LNCAP (cell line): Measurements from ENCODE around the gene MORC2.

ENCODE experiments used
- TF ChIP-seq, protein P1 (sequence below): fragments of 450-650 bp; IDR thresholded peaks from 2 replicates; pipeline ENCODE4 v1.5.1; 2017; ENCODE audit warnings: mild to moderate bottlenecking

Gene MORC2

DNA sequence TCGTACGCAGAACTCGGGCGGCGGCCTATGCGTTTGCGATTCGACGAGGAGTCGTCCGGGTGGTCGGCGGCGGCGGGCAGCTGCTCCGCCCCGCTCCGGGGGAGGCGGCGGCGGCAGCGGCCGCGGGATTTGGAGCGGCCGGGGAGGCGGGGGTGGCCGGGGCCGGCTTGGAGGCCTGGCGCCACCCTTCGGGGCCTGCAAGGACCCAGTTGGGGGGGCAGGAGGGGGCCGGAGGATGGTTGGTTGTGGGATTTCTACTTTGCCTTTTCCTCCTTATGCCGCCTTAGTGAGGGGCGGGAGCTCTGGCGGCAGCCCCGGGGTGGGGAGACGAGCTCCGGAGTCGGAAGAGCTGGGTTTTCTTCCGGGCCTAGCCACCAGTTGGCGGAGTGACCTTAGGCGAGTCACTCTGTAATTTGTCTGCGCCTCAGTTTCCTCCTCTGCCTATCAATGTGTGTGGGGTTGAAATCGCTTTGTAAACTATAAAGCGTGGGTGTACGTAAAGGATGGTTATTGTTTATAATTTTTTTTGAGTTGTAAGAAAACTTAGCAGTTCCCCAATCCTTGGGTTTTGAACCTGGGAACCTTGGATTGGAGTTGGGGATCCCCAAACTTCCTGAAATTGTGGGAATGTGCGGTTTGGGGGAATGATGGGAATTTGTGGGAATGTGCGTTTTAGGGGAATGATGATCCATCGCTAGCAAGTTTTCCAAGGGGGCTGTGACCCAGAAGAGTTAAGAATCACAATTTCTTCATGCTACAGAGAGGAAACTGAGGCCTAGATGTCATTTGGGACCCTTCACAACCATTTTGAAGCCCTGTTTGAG, 1.2 kb upstream of the MORC2 start:
- TF ChIP-seq, protein P1, sequence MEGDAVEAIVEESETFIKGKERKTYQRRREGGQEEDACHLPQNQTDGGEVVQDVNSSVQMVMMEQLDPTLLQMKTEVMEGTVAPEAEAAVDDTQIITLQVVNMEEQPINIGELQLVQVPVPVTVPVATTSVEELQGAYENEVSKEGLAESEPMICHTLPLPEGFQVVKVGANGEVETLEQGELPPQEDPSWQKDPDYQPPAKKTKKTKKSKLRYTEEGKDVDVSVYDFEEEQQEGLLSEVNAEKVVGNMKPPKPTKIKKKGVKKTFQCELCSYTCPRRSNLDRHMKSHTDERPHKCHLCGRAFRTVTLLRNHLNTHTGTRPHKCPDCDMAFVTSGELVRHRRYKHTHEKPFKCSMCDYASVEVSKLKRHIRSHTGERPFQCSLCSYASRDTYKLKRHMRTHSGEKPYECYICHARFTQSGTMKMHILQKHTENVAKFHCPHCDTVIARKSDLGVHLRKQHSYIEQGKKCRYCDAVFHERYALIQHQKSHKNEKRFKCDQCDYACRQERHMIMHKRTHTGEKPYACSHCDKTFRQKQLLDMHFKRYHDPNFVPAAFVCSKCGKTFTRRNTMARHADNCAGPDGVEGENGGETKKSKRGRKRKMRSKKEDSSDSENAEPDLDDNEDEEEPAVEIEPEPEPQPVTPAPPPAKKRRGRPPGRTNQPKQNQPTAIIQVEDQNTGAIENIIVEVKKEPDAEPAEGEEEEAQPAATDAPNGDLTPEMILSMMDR: no peak

DNA sequence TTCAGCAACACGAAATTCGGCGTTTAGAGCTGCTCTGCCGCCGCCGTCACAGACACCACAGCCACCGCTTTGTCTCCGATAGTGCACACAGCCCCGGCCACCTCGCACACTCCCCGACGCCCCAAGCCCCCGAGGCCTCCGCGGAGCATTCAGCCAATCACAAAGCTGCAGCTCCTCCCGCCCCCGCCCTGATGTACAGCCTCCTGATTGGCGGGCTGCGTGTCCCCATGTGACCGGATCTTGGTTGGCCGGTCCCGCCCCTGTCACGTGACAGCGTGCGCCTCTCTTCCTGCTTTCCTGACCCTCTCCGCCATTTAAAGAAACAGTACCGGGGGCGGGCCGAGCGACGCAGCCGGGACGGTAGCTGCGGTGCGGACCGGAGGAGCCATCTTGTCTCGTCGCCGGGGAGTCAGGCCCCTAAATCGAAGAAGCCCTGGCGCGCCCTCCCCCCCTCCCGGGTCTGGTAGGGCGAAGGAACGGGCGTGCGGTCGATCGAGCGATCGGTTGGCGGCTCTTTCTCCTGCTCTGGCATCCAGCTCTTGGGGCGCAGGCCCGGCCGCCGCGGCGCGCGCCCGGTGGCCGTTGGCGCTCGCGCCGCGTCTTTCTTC, 454 bp upstream of the MORC2 start, which contains the start of gene TUG1:
TSS of gene TUG1 (plus strand) at position 342 of the 608 bp plus-strand sequence.
- TF ChIP-seq, protein P1: no peak

DNA sequence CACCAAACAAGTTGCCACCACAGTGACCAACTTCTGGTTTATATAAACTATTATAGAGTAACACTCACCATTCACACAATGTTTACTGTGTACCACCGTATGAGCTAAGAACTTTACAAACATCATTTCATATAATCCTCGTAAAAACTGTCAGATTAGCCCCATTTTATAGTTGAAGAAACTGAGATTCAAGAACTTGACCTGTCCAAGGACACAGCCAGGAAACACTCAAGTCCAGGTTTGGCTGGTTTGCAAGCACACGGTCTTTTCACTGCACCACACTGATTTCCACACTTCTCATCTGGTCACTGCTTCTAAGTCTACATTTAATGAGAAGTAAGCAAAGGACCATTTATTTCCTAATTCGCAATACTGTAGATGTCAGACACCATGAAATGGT, 3.7 kb downstream of the MORC2 start:
- TF ChIP-seq, protein P1: no peak

DNA sequence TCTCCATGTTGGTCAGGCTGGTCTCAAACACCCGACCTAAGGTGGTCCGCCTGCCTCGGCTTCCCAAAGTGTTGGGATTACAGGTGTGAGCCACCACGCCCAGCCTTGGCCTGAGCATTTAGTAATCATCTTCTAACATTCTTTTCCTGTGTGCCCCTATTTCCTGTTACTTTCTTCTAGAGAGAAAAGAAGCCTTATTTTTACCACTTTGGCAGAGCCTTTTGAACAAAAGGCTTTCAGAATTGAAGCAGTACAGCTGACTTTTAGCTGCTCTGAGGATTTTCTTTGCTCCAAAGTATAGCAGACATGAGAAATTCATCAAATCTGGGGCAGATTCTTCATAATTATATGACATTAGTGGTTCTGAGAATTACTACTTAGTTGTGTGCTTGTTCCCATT, 13.4 kb downstream of the MORC2 start:
- TF ChIP-seq, protein P1: no peak

DNA sequence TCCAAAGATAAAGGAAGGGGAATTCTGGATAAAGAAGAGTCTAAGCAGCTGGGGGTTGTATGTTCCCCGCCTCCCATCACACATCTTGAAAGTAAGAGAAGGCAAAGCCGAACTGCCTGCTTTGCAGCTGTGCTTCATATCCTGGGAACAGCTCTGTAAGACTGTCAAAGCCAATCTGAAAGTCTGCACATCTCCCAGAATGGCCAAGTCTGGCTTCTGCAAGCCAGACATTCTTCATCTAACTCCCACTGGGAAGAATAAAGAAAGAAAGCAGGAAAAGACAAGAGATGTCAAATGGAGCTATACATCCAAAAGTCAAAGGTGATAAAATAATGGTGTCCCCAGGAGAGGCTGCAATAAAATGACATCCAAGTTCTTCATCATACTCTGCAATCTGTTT, 15.4 kb downstream of the MORC2 start:
- TF ChIP-seq, protein P1: no peak

DNA sequence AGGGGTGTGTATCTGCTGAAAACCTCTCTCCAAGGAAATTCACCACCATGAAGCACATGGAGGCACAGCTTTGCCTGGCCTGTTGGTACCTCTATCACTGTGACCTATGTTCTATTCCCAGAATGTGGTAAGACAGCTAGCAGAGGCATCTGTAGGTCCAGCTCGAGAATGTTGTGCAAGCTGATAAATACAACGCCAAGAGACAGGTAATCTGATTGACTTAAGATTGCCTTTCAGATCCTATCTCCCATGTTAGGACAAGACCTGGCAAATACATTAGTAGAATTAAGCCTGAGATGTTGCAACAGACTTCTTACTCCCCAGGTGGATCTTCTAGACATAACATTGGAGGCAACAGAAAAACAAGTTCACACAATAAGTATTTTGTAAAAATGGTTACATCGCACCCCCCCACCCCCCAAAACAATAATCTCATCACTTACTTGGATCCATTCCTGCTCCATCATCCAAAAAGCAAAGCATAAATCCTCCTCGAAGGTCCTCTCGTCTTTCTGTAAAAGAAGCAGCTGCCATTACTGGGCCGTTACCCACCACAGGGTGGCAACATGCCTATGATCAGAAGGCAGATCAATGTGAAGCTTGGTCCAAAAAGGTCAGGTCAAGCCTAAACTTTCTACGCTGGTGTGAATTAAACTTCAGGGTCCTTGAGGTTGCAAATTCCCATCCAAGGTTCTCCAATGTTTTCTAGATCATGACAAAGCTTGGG, 18.5 kb downstream of the MORC2 start:
- TF ChIP-seq, protein P1: no peak

DNA sequence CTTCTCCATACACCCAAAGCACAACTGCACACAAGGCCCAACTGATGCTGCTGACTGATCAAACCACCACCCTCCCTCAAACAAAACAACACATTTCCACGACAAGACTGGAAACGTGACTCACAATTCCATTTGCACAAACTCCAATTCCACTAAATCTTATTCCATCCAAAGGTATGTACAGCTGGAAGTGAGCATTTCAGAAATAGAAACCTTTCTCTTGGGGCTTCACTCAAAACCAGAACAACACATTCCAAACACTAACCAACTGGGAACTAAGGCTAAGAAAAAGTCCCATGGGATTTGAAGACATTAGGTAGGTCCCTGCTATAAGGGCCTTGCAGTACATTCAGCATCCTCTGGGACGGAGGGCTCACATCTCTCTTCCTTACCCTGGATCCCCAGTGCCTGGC, 19.6 kb downstream of the MORC2 start:
- TF ChIP-seq, protein P1: no peak
